Mesodermal cell (in vitro differentiated cells): Measurements from ENCODE around the gene CHL1.

Experiments used
- H3K27ac ChIP-seq: 2 replicates; pipeline ENCODE4 v1.7.0; 2013; ENCODE audit warnings: mild to moderate bottlenecking, low read depth, low read length, moderate library complexity; ENCODE audit not compliant: severe bottlenecking
- H3K36me3 ChIP-seq: 2 replicates; pipeline ENCODE4 v1.7.1; 2013; ENCODE audit warnings: mild to moderate bottlenecking, low read length, moderate library complexity; ENCODE audit not compliant: control insufficient read depth, insufficient read depth
- H3K4me1 ChIP-seq: one replicate; pipeline ENCODE4 v1.7.1; 2013; ENCODE audit warnings: mild to moderate bottlenecking, low read length; ENCODE audit not compliant: insufficient read depth, control insufficient read depth, poor library complexity, severe bottlenecking
- H3K4me3 ChIP-seq: 2 replicates; pipeline ENCODE4 v1.7.0; 2013; ENCODE audit warnings: low read length, control low read depth, mild to moderate bottlenecking; ENCODE audit not compliant: insufficient read depth, poor library complexity, severe bottlenecking; ENCODE audit errors: extremely low read depth
- H3K9me3 ChIP-seq: 2 replicates; pipeline ENCODE4 v1.7.1; 2013; ENCODE audit warnings: mild to moderate bottlenecking, low read length, moderate library complexity; ENCODE audit not compliant: control insufficient read depth
- WGBS, 2 experiments: methylation state at CpG; one replicate each; pipeline ENCODE4 v1.1.5; 2013; ENCODE audit warnings: missing lambda C conversion rate in 2 of 2; ENCODE audit not compliant: insufficient coverage in 2 of 2; 5-methylcytosine and 5-hydroxymethylcytosine counted together

CHL1 gene

DNA sequence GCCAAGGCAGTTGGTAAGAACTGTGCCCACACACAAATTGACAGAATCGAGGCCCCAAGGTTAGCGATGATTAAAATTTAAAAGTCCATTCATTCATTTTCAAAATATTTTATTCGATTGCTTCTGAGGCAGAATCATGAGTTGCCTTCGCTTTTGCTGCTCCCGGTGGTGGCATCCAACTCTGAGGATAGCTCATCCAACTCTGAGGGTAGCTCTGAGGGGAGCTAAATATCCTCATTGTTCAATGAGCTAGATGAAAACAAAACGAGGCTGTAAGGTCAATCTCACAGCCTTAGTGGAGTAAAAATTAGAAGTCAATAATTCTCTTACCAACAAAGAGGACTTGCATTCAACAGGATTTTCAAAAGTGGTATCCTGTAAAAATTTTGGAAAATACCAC lies 897 bp upstream of the CHL1 start:
- no peak overlapping the region for H3K27ac ChIP-seq
- no peaks in the 10 kb centered on the region for H3K4me1 ChIP-seq
- WGBS, 2 experiments, result 60% methylated on average over 1 of the region's 6 CpGs; no CpG with 5 or more reads in 1 of the 2 experiments
- H3K36me3 ChIP-seq, result no peaks in the 10 kb centered on the region
- H3K9me3 ChIP-seq, result peaks cover 26% of the 10 kb centered on the region
- H3K4me3 ChIP-seq, result no peak overlapping the region

DNA sequence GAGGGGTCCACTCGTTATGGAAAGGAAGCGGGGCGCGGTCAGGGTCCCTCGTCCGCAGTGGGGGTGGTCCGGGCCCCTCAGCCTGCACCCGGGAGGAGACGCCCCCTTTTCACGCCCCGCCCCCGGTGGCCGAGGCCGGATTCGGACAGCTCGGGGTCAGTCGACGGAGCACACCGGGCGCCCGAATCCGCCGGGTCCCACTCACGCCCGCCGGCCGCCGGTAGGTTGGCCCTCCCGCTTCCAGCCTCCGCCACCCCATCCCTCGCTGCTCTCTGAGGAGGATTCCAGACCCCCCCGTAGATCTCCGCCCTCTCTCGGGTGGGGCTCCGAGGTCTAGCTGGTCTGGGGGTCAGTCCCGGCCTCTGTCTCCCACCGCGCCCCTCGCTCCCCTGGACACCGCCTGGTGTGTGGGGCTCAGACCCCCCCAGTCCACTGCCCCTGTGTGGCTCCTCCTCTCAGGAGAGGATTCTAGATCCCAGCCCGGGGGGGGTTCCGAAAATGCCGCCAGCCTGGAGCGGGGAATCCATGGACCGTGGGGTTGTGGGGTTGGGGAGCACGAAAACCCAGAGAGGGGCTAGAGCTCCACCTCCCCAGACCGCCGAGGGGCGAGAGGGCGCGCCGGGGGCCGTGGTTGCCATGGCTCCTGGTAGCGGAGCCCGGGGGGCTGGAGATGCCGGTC lies 725 bp downstream of the CHL1 start:
- WGBS, 2 experiments, result 65 to 85% methylated on average over 10 to 35 of the region's 56 CpGs
- H3K4me3 ChIP-seq, result peak overlapping the region; percentile 32
- H3K9me3 ChIP-seq, result peaks cover 24% of the 10 kb centered on the region

DNA sequence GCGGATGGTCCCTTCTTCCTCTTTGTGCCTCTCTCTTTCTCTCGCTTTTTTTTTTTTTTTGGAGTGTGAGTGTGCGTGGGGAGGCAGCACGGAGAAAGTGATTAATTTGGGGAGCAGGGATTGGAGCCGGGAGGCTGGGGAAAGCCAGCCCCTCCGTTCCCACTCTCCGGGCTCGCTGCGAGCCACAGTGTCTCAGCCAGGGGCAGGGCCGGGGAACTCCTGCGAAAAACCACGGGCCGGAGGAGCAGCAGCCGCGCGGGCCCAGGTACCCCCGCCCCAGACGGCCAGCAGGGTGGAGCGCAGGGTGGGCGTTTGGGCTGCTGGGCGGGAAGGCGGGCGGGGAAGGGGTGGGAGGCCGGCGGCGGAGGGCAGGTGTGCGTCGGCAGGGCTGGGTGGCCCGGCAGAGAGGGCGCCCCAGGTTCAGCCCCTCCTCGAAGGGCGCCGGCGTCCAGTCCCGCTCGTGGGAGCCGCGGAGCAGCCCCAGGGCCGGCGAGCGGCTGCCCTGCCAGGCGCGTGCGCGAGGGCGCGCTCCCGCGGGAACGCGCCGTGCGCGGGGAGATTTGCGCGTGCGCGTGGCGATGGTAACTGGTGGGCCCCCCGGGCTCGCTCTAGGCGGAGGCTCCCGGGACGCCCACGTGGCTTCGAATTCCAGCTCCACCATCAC lies 1.4 kb downstream of the CHL1 start:
- no peaks in the 10 kb centered on the region for H3K4me1 ChIP-seq
- no peak overlapping the region for H3K27ac ChIP-seq
- peaks cover 26% of the 10 kb centered on the region for H3K9me3 ChIP-seq
- 57 to 58% methylated on average over 38 to 54 of the region's 66 CpGs for WGBS, 2 experiments
- H3K4me3 ChIP-seq, result peak overlapping the region; percentile 32
- no peaks in the 10 kb centered on the region for H3K36me3 ChIP-seq

More for the DNA sequence above, 725 bp downstream of the CHL1 start:
- no peaks in the 10 kb centered on the region for H3K4me1 ChIP-seq
- no peaks in the 10 kb centered on the region for H3K36me3 ChIP-seq
- H3K27ac ChIP-seq, result no peak overlapping the region

DNA sequence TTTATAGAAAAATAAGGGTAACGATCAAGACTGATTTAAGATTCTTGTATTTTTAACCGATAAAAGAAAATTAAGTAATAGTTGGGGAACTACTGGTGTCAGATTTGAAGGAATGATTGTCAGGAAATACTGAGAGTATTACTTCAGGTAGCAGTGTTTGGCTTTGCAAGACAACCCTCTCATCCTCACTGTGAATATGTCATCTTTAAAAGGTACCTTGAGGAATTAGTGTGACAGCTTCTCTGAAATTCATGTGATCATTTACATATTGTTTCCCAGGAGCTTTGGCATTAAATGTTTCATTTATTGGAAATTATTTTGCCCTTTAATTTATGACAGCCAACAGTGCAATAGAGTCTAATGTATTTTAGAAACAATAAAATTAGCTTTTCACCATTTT lies 3.3 kb downstream of the CHL1 start:
- WGBS, 2 experiments, result 69 to 79% methylated on average over 2 of the region's 2 CpGs
- Histone ChIP-seq H3K4me3 (no peak overlapping the region), H3K9me3 (peaks cover 24% of the 10 kb centered on the region), H3K27ac (no peak overlapping the region), H3K4me1 (no peaks in the 10 kb centered on the region), H3K36me3 (no peaks in the 10 kb centered on the region)

DNA sequence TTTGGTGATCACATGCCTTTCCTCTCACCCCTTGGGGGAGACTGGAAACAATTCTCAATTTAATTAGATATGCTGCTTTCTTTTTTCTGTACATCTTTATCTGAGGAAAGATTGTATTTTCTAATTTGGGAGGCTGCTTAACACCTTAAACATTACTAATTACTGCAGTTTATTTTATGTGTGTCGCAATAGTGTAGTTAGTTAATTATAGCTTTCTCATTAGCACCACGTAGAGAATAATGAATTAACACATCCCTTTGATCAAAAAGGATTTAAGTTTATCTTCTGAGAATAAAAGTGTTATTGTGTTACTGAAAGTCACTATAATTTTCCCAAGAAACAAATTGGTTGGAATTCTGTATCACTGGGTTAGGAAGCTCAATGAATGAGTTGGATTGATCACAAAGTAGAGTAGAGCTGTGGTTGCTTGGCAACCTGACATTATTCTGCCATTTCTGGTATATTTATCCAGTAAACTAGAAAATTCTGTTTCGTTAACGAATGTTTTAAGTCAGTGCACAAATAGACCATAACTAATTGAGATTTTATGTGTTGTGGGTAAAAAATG lies 4.3 kb downstream of the CHL1 start:
- no CpG with 5 or more reads among the region's 4 CpGs for WGBS, 2 experiments
- H3K4me1 ChIP-seq, result no peaks in the 10 kb centered on the region
- no peaks in the 10 kb centered on the region for H3K36me3 ChIP-seq
- H3K9me3 ChIP-seq, result peaks cover 27% of the 10 kb centered on the region
- H3K4me3 ChIP-seq, result no peak overlapping the region
- no peak overlapping the region for H3K27ac ChIP-seq

DNA sequence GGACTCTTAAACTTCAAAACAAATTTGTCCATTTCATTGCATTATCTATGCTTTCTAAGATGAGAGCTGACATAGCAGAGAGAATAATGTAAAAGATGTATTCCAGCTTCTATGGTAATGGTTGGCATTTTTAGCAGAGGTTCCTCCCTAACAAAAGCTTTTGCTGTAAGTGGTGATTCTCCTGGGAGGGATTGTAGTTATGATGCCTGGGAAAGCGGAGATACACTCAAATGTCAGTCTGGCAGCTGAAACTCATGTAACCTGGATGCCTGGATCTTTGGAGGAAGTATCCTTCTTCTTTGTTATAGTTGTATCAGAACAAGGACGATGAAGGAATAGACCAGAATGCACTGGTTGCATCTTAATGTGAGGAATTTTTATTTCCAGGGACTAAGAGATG lies 7.5 kb downstream of the CHL1 start:
- no peak overlapping the region for H3K27ac ChIP-seq
- H3K4me3 ChIP-seq, result no peak overlapping the region
- H3K36me3 ChIP-seq, result no peaks in the 10 kb centered on the region
- peaks cover 23% of the 10 kb centered on the region for H3K9me3 ChIP-seq
- WGBS, 2 experiments, result 35 to 44% methylated on average over 1 to 2 of the region's 2 CpGs
- no peaks in the 10 kb centered on the region for H3K4me1 ChIP-seq

DNA sequence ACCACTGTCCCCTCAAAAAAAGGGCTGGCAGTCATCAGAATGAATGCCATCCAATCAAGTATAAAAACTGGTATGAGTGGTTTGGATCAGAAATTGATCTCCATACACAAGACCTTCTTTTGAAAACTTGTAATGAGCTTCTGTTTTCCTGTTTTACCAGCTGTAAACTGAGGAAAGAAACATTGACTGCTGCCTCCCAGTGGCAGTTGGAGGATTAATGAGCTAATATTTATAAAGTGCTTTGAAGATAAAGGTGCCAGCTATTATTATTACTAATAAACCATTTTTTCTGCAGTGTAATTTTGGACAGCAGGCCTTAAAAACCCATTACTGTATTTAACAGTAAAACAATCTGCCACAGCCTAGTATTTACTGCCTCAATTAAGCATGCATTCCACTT lies 11.4 kb downstream of the CHL1 start:
- Histone ChIP-seq H3K4me1 (no peaks in the 10 kb centered on the region), H3K4me3 (no peak overlapping the region), H3K36me3 (no peaks in the 10 kb centered on the region), H3K27ac (no peak overlapping the region), H3K9me3 (peaks cover 15% of the 10 kb centered on the region)

DNA sequence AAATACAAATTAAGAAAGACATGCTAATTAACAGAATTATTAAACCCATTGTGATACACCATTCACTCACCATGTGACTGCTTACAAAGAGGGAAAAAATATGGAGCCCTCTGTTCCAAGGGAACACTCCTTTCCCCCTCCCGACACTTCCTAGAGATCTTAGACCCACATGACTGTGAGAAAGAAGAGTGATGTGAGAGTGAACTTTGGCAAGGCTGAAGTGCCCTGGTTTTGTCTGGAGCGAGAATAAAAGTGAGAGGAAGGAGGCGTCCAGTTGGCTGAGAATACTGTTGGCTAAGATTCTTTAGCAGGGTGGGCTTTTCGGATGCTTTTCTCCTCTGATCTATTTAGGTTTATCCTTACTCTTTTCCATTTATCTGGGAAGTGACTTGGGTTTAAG lies 14.1 kb downstream of the CHL1 start:
- no peaks in the 10 kb centered on the region for H3K4me1 ChIP-seq
- H3K9me3 ChIP-seq, result peaks cover 20% of the 10 kb centered on the region
- H3K36me3 ChIP-seq, result no peaks in the 10 kb centered on the region
- WGBS, 2 experiments, result 60 to 83% methylated on average over 1 of the region's 4 CpGs
- no peak overlapping the region for H3K27ac ChIP-seq
- H3K4me3 ChIP-seq, result no peak overlapping the region

DNA sequence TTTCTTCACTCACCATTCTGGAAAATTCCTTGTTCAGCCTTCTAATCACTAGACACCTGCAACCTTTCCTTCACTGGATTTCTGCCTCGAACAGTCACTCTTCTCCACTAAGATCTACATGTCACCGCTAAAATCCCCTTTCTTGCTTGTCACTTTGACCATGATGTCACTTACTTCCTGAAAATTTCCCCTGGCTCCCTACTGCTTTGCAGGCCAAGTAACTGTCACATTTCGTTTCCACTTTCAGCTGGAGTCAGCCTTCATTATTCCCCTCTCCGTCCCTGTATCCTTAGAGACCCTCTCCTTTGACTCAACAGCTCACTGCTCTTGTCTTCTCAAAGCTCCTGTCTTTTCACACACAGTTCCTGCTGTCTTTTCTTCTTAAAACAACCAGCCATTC lies 15.9 kb downstream of the CHL1 start:
- no peaks in the 10 kb centered on the region for H3K4me1 ChIP-seq
- no peak overlapping the region for H3K27ac ChIP-seq
- no peaks in the 10 kb centered on the region for H3K36me3 ChIP-seq
- peaks cover 24% of the 10 kb centered on the region for H3K9me3 ChIP-seq
- H3K4me3 ChIP-seq, result no peak overlapping the region
- WGBS, 2 experiments, result 52 to 57% methylated on average over 4 of the region's 4 CpGs

DNA sequence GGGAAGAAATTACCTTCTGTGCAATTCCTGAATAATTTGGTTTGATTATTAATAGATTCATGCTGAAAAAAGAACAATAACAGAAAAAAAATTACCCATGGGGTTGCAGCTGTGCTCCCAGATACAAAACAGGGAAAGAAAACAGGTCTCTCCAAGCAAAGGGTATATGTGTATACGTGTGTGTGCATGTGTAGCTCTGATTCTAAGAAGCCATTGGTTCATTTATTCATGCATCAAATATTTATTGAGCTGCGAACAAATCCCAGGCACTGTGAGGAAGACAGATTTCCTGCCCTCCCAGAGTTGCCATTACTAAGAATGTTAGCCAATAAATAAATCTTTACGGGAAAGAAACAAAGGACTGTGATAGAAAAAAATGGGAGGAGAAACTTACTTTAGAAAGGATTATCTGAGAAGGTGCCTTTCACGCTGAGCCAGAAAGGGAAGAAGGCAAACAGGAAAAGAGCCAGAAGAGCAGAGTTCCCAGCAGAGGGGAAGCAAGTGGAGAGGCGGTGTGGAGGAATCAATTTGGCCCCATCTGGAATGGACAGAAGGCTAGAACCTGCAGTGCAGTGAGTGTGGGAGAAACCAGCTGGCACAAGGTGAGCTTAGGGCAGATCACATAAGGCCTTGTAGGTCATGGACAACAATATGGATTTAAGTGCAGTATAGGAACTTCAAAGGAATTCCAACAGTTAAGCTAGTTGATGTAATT lies 20.7 kb downstream of the CHL1 start:
- Histone ChIP-seq H3K36me3 (no peaks in the 10 kb centered on the region), H3K4me3 (no peak overlapping the region), H3K9me3 (peaks cover 34% of the 10 kb centered on the region), H3K4me1 (no peaks in the 10 kb centered on the region), H3K27ac (no peak overlapping the region)
- WGBS, 2 experiments, result 50 to 61% methylated on average over 3 of the region's 5 CpGs
